ENCODE measurements around the gene MRPL24. TPM values are rescaled to one million over a fixed set of nuclear protein-coding genes. Genes with fewer than 3 reads are reported as not detected.
"Not testable (repeated sequence)": the region's sequence is repeated elsewhere in the genome, so short reads cannot be mapped to it uniquely, and the experiment has no call there.

The MRPL24 gene
- total RNA-seq, 1 donor from 2014 or later, result 89.6 TPM

DNA sequence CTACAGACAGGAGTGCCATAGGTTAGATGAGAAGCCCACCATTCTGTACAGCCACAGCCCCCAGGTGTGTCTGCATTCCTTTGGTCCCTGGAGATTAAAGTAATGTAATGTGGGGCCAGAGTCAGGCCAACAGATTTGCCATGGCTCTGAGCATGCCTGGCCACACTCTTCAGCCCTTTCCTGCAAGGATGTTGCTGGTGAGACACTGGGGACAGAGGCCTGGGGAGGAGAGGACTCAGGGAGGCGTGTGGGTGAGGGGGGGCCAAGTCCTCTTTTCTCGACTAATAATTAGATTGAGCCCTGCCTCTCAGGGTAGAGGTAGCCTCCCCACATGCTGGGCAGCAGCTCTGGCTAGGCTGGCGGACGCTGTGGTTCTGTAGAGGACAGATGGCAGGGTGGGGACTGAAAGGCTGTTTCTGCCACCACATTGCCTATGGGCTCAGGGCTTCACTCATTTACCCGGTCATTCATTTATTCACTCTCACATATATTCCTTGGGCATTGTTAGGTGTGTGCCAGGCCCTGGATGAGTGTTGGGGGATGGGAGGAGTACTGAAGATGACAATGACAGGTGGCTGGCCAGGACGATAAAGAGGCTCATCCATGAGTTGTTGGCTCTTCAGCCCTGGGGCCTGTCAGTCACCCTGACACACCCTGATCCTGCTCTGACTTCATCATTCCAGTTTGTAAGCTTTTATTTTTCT is 19.4 kb upstream of the MRPL24 start:
- no peak for DNase-seq (ENCODE audit: low spot score)

DNA sequence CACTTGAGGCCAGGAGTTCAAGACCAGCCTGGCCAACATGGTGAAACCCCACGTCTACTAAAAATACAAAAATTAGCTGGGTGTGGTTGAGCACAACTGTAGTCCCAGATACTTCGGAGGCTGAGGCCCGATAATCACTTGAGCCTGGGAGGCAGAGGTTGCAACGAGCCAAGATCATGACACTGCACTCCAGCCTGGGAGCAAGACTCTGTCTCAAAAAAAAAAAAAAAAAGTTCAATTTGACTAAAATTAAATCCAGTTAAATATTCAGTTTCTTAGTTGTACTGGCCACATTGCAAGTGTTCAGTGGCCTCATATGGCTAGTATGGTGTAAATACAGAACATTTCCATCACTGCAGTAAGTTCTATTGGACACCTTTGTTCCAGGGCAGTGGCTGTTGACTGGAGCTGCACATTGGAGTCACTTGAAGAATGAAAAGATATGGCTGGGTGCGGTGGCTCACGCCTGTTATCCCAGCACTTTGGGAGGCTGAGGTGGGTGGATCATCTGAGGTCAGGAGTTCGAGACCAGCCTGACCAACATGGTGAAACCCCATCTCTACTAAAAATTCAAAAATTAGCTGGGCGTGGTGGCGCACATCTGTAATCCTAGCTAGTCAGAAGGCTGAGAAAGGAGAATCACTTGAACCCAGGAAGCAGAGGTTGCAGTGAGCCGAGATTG is 16.8 kb upstream of the MRPL24 start:
- DNase-seq (ENCODE audit: low spot score), result not testable (repeated sequence)

DNA sequence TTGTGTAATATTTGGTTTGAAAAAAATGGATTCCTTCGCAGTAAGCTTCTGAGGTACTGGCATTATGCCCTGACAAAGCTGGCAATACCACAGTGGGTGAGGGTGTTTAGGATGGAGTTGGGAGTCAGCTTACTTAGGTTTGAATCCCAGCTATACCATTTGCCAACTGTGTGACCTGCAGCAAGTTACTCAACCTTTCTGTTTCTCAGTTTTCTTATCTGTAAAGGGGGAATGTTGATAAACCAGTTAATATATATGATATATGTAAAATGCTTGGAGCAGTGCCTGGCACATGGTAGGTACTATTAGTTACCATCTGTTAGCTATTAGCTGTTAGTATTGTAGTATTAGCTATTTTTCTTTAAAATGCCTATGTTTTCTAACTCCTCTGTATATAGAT is 15.5 kb upstream of the MRPL24 start:
- DNase-seq (ENCODE audit: low spot score), result no peak

DNA sequence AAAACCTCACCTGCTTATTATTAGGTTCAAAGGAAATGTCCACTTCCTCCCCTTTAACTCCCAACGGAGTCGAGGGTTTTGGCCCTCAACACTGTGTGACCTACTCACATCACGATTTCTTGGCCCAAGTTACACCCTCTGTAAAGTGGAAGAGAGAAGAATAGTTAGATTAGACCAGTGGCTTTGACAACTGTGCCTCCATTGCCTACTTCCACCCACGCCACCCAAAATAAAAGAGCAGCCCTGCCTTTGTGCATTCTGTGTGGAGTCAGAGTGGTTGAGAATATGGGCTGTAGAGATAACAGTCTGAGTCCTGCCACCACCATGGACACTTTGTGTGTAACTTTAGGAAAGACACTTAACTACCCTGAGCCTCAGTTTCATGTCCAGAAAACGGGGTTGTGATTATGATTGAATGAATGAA is 14.7 kb upstream of the MRPL24 start:
- no peak for DNase-seq (ENCODE audit: low spot score)

DNA sequence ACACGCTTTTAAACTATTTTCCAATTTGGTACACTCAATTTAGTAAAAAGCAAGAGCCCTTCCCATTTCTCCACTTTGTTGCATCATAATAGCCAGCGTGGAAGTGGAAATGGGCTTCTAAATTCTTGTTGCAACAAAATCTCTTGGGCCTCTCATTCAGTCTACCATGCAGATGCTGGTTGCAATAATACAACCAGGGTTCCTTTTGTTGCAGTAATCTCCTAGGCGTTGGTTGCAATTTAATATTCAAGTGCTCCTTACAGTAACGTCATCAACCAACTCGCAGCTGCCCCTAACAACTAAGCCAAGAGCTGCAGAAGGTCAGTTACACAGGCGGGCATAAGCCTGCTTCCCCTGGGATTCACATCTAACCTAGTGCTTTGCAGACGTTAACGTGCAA is 13.3 kb upstream of the MRPL24 start:
- peak; percentile 68 for DNase-seq (ENCODE audit: low spot score)

DNA sequence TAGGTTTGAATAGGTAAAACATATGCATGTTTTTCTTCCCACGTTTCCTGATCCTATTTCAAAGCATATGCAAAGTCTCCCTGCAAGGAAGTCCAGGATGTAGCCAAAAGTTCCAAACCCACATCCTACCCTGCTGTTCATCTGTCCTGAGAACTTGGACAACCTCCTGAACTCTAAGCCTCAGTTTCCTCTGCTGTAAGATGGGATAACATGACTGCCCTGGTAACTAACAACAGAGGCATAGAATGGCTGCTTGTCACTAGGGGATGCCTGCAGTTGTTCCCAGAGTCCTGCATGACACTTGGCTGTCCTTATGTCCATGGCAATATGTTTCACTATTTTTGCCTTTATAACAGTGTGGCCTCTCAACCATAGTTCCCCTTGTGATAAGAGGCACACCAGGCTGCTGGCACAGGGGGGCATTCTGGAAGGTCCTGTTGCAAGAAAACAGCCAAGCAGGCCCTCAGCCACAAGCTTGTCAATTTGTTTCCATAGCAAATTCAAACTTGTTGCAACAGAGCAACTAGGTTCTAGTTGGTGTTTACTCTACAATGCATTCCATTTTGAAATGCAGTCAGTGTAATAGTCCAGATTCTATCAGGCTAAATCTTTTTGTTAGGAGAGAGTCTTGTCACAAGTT is 12.1 kb upstream of the MRPL24 start:
- DNase-seq (ENCODE audit: low spot score), result peak; percentile 47

DNA sequence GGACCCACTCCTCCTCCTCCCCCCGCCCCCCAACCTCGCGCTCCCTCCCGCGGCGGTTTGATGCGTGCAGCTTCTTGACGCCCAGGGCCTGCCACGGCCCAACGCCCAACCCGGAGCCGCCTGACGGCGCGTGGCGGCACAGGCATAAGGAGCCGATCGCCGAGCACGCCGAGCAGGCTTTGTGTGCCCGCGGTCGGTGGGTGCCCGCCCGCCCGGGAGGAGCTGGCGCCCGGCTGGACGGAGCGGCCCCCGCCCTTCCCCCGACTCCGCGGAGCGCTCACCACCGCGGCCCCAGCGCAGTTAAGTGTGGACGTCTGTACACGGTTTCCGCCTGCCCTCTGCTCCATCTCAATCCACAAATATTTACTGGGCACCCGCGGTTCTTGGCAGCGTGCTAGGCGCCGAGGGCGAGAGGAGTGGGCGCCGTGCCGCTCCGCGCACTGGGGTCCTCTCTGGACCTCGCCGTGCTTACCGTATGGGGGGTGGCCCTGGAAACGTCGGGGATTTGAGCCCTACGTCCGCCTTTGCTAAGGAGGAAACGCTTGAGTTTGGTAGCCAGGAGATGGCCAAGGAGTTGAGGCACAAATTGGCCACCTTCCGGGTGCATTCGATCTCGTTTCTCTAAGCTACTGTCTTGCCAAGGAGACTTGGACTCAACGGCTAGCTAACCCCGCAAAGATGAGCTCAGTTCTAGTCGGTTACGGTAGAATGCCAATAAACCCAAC is 11.0 kb upstream of the MRPL24 start:
- DNase-seq (ENCODE audit: low spot score), result peak; percentile 99

DNA sequence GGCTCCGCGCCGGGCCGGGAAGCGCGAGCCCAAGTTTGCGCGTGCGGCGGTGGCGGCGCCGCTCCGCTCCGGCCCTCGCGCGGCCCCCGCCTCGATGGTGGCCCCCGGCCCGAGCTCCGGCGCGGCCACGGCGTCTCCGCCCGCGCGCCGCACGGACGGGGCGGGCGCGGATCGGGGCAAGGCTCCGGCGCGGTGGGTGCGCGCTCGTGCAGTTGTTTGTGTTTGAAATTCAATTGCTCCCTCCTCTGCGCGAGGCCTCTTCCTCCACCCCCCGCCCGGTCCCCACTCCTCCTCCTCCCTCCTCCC is 10.5 kb upstream of the MRPL24 start, which contains the start of gene HDGF:
Gene HDGF (minus strand): TSS at position 225 of the 306 bp plus-strand sequence. CDS start 246 bp downstream, outside the sequence.
- no peak for DNase-seq (ENCODE audit: low spot score)

DNA sequence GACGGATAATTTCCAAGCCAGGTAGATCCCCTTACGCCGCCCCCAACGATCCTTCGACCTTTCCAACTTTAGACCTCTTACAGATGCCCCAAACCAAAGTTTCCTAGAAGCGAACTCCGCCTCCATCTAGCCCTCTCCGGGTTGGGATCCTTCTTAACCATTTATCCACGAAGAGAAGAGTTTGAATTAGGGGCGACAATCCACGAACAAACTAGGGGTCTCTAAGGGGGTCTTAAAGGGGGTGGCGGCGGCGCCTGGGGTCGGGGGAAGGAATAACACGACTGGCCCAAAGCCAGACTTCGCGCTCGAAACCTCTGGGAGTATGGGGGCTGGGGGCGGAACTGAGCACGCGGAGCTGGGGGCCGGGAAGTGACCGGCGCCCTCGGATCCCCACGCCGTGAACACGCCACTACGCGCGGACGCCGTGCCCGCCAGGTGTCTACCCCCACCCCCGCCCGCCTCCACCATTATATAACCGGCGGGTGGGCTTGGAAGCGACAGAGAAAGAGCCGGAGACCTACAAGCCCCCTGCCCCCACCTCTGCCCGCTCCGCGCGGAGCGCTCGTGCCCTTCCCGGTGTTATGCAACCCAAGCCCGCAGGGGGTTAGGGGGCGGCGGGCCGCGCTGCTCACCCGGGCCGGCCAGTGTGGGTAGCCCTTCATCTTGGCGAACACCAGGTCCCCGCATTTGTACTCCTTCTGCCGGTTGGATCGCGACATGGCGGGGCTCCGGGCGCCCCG is 10.0 kb upstream of the MRPL24 start:
- no peak for DNase-seq (ENCODE audit: low spot score)

DNA sequence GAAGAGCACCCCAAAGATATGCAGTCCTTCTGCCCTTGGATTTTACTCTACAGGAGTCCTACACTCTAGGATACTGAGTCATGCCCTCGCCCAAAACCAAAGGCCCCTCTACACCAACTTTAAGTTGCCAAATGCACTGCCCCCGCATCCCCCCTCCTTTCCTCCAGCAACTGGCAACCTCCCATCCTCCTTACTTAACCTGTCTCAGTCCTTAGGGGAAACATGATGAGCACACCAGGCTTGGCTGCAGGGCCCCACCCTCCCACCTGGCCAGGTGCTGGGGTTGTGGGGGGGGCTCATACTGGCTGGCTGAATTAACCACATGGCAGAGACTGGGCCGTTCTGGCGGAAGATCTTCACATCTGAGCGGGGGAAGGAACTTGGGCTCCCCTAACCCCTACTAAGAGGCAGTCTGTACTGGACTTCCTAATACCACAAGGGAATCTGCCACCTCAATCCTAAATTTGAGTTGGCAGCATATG is 9.3 kb upstream of the MRPL24 start:
- DNase-seq (ENCODE audit: low spot score), result no peak

DNA sequence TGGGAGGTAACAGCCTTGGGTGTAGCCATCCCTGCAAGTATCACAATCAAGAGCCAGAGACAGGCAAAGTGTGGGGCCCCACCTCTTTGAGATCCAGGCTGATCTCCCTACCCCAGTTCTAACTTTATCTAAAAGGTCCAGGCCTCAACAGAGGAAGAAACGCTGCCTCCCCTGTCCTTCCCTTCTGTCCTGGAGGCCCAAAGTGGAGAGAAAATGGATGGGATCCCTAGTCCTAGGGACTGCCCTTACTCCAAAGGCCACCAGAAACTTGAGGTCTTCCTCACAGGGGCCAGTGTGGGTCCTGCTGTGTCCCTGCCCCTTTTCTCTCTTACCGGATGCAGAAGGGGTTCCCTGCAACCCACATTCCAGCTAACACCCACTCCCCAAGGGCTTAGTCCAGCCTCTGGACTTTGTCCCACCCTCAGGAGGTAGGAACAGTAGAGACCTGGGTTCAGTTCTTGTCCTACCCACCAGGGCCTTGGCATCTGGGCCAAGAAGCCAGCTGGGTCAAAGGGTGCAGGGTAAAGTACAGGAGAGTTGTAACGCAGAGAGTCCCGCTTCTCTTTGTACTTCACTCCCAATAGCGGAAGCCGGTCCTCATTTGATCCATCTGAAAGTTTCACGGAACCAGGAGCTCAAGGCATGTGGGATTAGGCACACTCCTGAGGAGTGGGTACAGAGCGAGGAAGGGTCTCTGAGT is 8.7 kb upstream of the MRPL24 start:
- no peak for DNase-seq (ENCODE audit: low spot score)

DNA sequence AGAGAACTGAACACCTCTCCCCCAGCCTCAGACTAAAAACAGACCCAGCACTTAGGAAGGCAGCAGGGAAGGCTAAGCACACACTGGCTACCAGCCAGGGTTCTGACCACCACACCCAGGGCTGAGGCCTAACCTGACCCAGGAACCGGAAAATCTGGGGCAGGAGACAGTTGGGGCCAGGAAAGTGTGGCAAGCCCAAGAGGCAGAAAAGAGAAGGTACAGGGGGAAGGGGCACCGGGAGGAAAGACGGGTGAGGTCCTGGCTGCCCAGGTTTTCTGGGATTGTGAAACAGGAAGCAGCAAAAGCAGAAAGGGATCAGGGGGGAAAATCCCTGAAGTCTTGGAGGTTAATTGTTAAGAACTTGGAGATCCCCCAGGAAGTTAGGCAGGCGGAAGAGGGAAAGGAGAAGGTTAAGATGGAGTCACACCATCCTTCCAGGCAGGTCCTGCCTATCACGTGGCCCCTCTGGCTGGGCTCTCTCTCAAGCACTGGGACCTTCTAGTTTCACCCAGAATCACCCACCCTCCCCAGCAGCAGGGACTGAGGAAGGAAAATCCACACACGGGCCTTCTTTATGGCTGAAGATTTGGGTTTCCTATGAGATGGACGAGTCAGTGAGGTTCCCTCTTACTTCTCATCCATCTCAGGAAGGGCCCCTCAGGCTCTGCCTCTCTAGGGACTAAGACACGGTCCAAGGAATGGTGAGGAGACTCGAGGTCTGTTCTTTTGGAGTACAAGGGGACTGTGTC is 8.0 kb upstream of the MRPL24 start:
- DNase-seq (ENCODE audit: low spot score), result no peak

DNA sequence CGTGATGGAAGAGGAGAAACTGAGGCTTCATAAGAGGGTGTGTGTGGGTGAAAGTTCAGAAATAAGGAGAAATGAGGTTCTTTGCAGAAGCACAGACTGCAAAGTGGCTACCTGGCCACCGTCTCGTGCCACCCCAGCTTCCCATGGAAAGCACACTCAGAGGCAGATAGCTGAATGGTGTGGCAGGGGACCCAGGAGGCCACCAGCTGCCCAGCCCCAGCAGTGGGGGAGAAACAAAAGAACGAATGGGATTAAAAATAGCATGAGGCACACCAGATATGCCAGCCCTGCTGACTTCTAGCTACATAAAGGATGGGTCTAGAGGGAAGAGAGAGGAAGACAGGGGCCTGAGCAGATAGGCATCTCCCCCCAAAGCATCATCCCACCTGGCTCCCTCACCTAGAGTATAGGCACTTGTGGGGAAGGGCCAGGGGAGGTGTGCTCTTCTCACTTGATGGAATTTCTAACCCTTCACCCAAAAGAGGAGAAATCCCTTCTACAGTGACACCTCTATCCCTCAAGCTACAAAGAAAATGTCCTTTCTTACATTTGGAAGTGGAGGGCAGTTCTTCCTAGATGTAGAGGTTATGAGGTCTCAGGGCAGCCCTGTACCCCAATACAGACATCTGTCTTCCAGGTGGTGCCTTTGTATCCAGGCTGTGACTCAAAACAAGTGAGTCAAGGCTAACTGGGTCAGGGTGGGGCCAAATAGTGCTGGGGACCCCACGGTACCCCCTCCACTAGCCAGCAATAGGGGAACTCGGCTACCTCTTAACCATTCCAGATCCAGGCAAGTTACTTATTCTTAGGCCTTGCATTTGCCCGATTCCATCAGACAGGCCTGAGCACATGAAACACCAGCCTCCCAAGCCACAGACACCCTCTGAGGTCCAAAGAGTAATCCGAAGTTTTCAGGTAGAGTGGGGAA is 7.1 kb upstream of the MRPL24 start:
- DNase-seq (ENCODE audit: low spot score), result no peak

DNA sequence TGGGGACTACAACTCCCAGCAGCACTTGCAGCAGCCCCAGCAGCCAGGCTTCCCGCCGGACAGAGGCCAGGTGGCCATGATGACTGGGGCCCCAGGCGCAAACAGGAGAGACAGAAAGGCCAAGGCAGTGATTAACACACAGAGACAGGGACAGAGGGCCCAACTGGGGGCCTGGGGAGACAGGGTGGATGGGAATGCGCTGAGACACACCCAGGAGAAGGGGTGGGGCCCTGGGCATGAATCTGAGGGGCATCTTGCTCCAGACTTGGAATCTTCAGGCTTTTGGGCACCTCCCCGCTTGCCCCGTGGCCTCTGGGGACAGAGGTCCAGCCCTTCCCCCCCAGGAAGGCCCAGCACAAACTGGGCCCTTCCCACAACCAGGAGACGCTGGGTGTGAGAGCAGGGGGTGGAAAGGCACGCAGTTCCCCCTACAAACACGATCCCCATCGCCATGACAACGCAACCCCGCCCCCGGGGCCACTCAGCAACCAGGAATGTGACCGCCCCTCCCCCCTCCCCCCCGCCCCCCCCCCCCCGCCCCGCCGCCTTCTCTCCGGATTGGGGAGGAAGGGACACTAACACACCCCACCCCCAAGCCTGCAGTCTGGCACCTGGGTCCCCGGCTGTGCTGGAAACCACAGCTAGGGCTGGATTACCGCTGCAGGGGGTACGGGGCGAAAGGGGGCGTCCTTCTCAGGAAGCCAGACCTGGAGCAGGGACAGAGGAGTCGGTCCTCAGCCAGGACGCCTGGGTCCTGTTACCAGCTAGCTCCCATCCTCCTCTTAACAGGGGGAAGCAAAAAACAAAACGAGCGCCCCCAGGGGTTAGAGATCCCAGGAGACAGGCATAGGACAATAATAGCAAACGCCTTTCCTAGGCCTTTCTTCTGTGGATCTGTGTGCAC is 6.1 kb upstream of the MRPL24 start:
- DNase-seq (ENCODE audit: low spot score), result peak; percentile 98

DNA sequence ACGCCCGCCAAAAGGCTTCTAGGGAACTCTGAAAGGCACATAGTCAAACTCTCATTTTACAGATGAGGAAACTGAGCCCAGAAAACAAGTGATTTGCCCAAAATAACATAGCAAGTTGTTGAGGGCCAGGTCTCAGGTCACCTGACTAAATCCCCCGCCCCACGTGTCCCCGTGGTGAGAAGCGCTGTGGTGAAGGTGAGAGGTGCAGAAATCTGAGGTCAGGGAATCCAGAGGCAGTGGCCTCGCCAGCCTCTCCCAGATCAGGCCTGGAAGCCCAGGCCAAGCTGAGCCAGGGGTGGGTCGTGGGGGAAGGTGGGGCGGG is 5.5 kb upstream of the MRPL24 start:
- DNase-seq (ENCODE audit: low spot score), result no peak

DNA sequence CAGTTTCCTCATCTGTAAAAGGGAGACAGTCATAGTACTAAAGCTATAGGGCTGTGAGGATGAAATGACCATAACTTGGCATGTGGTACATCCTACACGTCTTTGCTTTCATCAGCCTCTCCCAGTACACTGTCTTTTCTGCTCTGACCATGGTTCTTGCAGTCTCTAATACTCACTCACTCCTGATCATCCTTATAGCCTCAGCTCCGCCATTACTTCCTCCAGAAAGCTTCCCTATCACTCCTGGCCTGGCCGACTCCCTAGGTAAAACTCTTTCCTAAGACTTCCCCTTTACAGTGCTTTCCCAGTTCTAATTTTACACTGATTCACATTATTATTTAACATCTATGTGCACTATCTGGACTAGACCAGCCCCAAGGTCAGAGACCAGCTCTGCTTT is 5.0 kb upstream of the MRPL24 start:
- DNase-seq (ENCODE audit: low spot score), result no peak

DNA sequence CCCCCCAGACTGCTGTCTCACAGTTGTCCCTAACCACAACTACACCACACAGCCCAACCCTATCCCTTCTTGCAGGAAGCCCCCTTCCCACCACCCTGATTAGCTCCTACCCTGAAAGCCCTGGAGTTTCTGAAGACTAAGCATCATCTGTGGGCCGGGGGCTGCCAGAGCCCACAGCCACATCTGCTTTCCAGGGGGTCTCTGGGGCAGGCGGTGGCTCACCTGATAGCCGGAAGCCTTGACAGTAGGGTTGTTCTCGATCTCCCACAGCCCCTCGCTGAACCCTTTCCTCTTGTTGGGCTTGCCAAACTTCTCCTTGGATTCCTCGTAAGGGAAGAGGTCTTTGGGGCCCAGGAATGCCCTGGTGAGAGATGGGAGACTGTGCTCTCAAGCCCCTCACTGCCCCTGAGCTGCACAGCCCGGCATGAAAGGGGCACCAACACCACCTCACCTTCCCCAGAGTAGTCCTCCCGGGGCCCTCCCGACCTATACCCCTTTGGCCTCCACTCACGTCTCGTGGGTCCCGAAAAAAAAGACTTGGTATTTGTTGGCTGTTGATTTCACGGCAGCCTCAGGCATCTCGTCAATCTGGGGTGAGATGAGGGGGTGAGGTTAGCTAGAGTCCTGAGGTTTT is 4.0 kb upstream of the MRPL24 start:
- no peak for DNase-seq (ENCODE audit: low spot score)
